H1 (cell line): Measurements from ENCODE around the gene METTL9. TPM values are rescaled to one million over a fixed set of nuclear protein-coding genes. Genes with fewer than 3 reads are reported as not detected.

Experiments
- CTCF ChIA-PET: fragments of 300-600 bp; sonication (Branson Sonifier 250); formaldehyde crosslinking; loops from one replicate; lab custom pipeline; 2021; ENCODE audit not compliant: partially characterized antibody; lab: Charles Lee
- POLR2A ChIA-PET: fragments of 300-600 bp; sonication (Branson Sonifier 250); formaldehyde crosslinking; loops from one replicate; lab custom pipeline; 2021; ENCODE audit warnings: inconsistent platforms; ENCODE audit not compliant: partially characterized antibody; lab: Charles Lee
- DNase-seq, 2 experiments: peaks; one replicate each; pipeline versions ENCODE4 v3.0.0 to v3.0.0-alpha.2; 2010 to 2022; ENCODE audit warnings: low spot score in 2 of 2, low read depth in 1 of 2, mixed read lengths in 1 of 2
- FAIRE-seq: peaks from 2 replicates; lab custom pipeline; 2011; peaks lifted over from hg19 to GRCh38; lab: Jason Lieb, UNC
- H2AFZ ChIP-seq: 2 replicates; pipeline ENCODE4 v1.8.1; 2012; ENCODE audit warnings: low read length, inconsistent platforms
- H2AK5ac ChIP-seq: 2 replicates; pipeline ENCODE4 v1.6.1; 2013; ENCODE audit warnings: low read depth, low read length
- H2BK120ac ChIP-seq: replicated peaks from 2 replicates; pipeline ENCODE3; 2013; ENCODE audit warnings: low read depth, low read length, inconsistent platforms
- H2BK12ac ChIP-seq: 2 replicates; pipeline ENCODE4 v1.6.1; 2013; ENCODE audit warnings: low read depth, low read length
- H2BK15ac ChIP-seq: 2 replicates; pipeline ENCODE4 v1.6.1; 2013; ENCODE audit warnings: low read length
- H2BK20ac ChIP-seq: 2 replicates; pipeline ENCODE4 v1.6.1; 2013; ENCODE audit warnings: low read length
- H2BK5ac ChIP-seq: 2 replicates; pipeline ENCODE4 v1.6.1; 2013; ENCODE audit warnings: low read depth, low read length
- H3K14ac ChIP-seq: 2 replicates; pipeline ENCODE4 v1.6.1; 2013; ENCODE audit warnings: inconsistent platforms; ENCODE audit not compliant: insufficient read length
- H3K18ac ChIP-seq: 2 replicates; pipeline ENCODE4 v1.6.1; 2013; ENCODE audit warnings: low read length; ENCODE audit errors: extremely low read depth
- H3K23ac ChIP-seq: 2 replicates; pipeline ENCODE4 v1.6.1; 2013; ENCODE audit warnings: inconsistent platforms; ENCODE audit not compliant: insufficient read length
- H3K23me2 ChIP-seq: 2 replicates; pipeline ENCODE4 v1.6.1; 2013; ENCODE audit warnings: low read depth, low read length
- H3K27ac ChIP-seq: 2 replicates; pipeline ENCODE4 v1.6.1; 2011; ENCODE audit warnings: low read depth, low read length, inconsistent platforms
- H3K27me3 ChIP-seq, 4 experiments: replicated peaks in 1 of 4; 1 replicate in 1 of 4; 2 replicates in 3 of 4; pipeline versions ENCODE4 v1.6.1 to v1.8.1; 2011 to 2013; ENCODE audit warnings: low read length in 3 of 4, mild to moderate bottlenecking in 3 of 4, inconsistent platforms in 2 of 4, mixed read lengths in 2 of 4, moderate library complexity in 1 of 4; ENCODE audit not compliant: control insufficient read depth in 3 of 4, insufficient read depth in 3 of 4; ENCODE audit errors: extremely low read depth in 1 of 4
- H3K36me3 ChIP-seq, 4 experiments: 2 replicates each; pipeline versions ENCODE4 v1.6.1 to v1.8.1; 2011 to 2013; ENCODE audit warnings: mild to moderate bottlenecking in 4 of 4, low read length in 3 of 4, moderate library complexity in 2 of 4, control low read depth in 1 of 4, inconsistent platforms in 1 of 4; ENCODE audit not compliant: insufficient read depth in 4 of 4, control insufficient read depth in 2 of 4
- H3K4ac ChIP-seq: replicated peaks from 2 replicates; pipeline ENCODE3; 2013; ENCODE audit warnings: low read length, low read depth, mixed read lengths, inconsistent platforms; ENCODE audit not compliant: insufficient read length
- H3K4me1 ChIP-seq, 4 experiments: replicated peaks in 1 of 4; 1 replicate in 1 of 4; 2 replicates in 3 of 4; pipeline versions ENCODE4 v1.6.1 to v1.8.1; 2011 to 2013; ENCODE audit warnings: low read length in 3 of 4, inconsistent platforms in 2 of 4, mixed read lengths in 1 of 4; ENCODE audit not compliant: insufficient read depth in 4 of 4, control insufficient read depth in 3 of 4
- H3K4me2 ChIP-seq, 2 experiments: 2 replicates each; pipeline versions ENCODE4 v1.6.1 to v1.8.1; 2011 to 2013; ENCODE audit warnings: low read depth in 2 of 2, low read length in 2 of 2, control low read depth in 1 of 2, inconsistent platforms in 1 of 2, mild to moderate bottlenecking in 1 of 2; ENCODE audit not compliant: insufficient read depth in 1 of 2
- H3K4me3 ChIP-seq, 4 experiments: fragments of 200-600, 300-600 bp in 1 of 4; sonication (generic), shearing (Covaris generic), sonication (Bioruptor Twin) in 1 of 4; 2 replicates each; pipeline versions ENCODE4 v1.5.1 to v1.8.1; 2011 to 2016; ENCODE audit warnings: low read length in 4 of 4, low read depth in 3 of 4, control low read depth in 2 of 4, inconsistent platforms in 2 of 4, mild to moderate bottlenecking in 2 of 4, mixed read lengths in 1 of 4, moderate library complexity in 1 of 4; ENCODE audit not compliant: insufficient read depth in 2 of 4; ENCODE audit errors: extremely low read depth in 1 of 4
- H3K56ac ChIP-seq: replicated peaks from 2 replicates; pipeline ENCODE3; 2013; ENCODE audit warnings: low read depth, mild to moderate bottlenecking, mixed read lengths, low read length, inconsistent platforms; ENCODE audit not compliant: insufficient read length
- H3K79me1 ChIP-seq: 2 replicates; pipeline ENCODE4 v1.6.1; 2013; ENCODE audit warnings: low read depth, low read length, control low read depth
- H3K79me2 ChIP-seq, 2 experiments: 2 replicates each; pipeline versions ENCODE4 v1.6.1 to v1.8.1; 2012 to 2013; ENCODE audit warnings: low read length in 2 of 2, mild to moderate bottlenecking in 2 of 2, inconsistent platforms in 1 of 2; ENCODE audit not compliant: insufficient read depth in 2 of 2, control insufficient read depth in 1 of 2
- H3K9ac ChIP-seq, 4 experiments: replicated peaks in 1 of 4; 1 replicate in 1 of 4; 2 replicates in 3 of 4; pipeline versions ENCODE4 v1.6.1 to v1.8.1; 2011 to 2013; ENCODE audit warnings: low read depth in 3 of 4, low read length in 3 of 4, control low read depth in 2 of 4, mild to moderate bottlenecking in 2 of 4, moderate library complexity in 2 of 4, inconsistent platforms in 1 of 4; ENCODE audit errors: extremely low read depth in 1 of 4
- H3K9me3 ChIP-seq, 2 experiments: 2 replicates each; pipeline versions ENCODE4 v1.6.1 to v1.8.1; 2012 to 2013; ENCODE audit warnings: mild to moderate bottlenecking in 2 of 2, moderate library complexity in 2 of 2, control low read depth in 1 of 2, inconsistent platforms in 1 of 2, low read depth in 1 of 2, low read length in 1 of 2, mixed read lengths in 1 of 2; ENCODE audit not compliant: insufficient read depth in 2 of 2
- H4K20me1 ChIP-seq, 2 experiments: replicated peaks in 1 of 2; 2 replicates each; pipeline versions ENCODE3 to v1.8.1; 2011 to 2013; ENCODE audit warnings: inconsistent platforms in 2 of 2, low read length in 2 of 2, mild to moderate bottlenecking in 1 of 2; ENCODE audit not compliant: insufficient read depth in 2 of 2, control insufficient read depth in 1 of 2
- H4K5ac ChIP-seq: 2 replicates; pipeline ENCODE4 v1.6.1; 2013; ENCODE audit warnings: low read length, low read depth, mixed read lengths, inconsistent platforms; ENCODE audit not compliant: insufficient read length
- H4K8ac ChIP-seq: 2 replicates; pipeline ENCODE4 v1.8.0; 2013; ENCODE audit warnings: mild to moderate bottlenecking, moderate library complexity, low read length, inconsistent platforms; ENCODE audit not compliant: insufficient read depth; ENCODE audit errors: extremely low read depth
- H4K91ac ChIP-seq: replicated peaks from 2 replicates; pipeline ENCODE3; 2013; ENCODE audit warnings: low read length, mixed read lengths, inconsistent platforms; ENCODE audit not compliant: insufficient read length
- EZH2 ChIP-seq: fragments of 200-600 bp; sonication (generic); IDR thresholded peaks from 2 replicates; pipeline ENCODE4 v1.7.1; 2012; ENCODE audit warnings: low read depth, mild to moderate bottlenecking, moderate library complexity, low read length, inconsistent platforms; ENCODE audit not compliant: severe bottlenecking
- KDM1A ChIP-seq: fragments of 200-600, 300-600 bp; sonication (generic); IDR thresholded peaks from 2 replicates; pipeline ENCODE4 v1.7.1; 2016; ENCODE audit warnings: mild to moderate bottlenecking, low read length, borderline replicate concordance
- NANOG ChIP-seq: IDR thresholded peaks from 2 replicates; pipeline ENCODE4 v1.6.1; 2011; ENCODE audit warnings: low read length, low read depth, mild to moderate bottlenecking, inconsistent platforms; ENCODE audit not compliant: insufficient read depth, poor library complexity, severe bottlenecking
- POLR2A ChIP-seq, 2 experiments: IDR thresholded peaks; 1 replicate in 1 of 2; 2 replicates in 1 of 2; pipeline ENCODE4 v1.6.1; 2011; ENCODE audit warnings: low read depth in 2 of 2, low read length in 2 of 2, mild to moderate bottlenecking in 2 of 2; ENCODE audit errors: control extremely low read depth in 1 of 2
- RXRA ChIP-seq: IDR thresholded peaks from 2 replicates; pipeline ENCODE4 v1.6.1; 2011; ENCODE audit warnings: low read depth, mild to moderate bottlenecking, low read length, moderate library complexity; ENCODE audit not compliant: insufficient read depth
- WGBS, 2 experiments: shearing (Covaris generic) in 1 of 2; methylation state at CpG; one replicate each; pipeline versions ENCODE4 v1.1.6 to v1.1.7; 2013 to 2015; ENCODE audit warnings: low lambda C conversion rate in 2 of 2, mixed read lengths in 2 of 2, inconsistent platforms in 1 of 2, low coverage in 1 of 2, missing lambda C conversion rate in 1 of 2; ENCODE audit not compliant: insufficient replicate concordance in 2 of 2, insufficient coverage in 1 of 2, insufficient read length in 1 of 2; ENCODE audit errors: extremely low coverage in 1 of 2, missing lambda C conversion rate in 1 of 2; 5-methylcytosine and 5-hydroxymethylcytosine counted together
- polyA plus RNA-seq, 7 experiments: library from polyadenylated mRNA; depleted of rRNA in 3 of 7; stranded (reverse) in 5 of 7; unstranded in 2 of 7; fragments of >200 nt in 5 of 7; fragments of 200-250 nt in 2 of 7; gene quantifications; 1 replicate in 5 of 7; 2 replicates in 1 of 7; 4 replicates in 1 of 7; pipeline versions ENCODE4 v1.2.1 to v1.2.3, GENCODE V29; 2011 to 2013; ENCODE audit warnings: missing spikeins in 2 of 7, mixed read lengths in 2 of 7
- total RNA-seq: library from RNA; stranded (reverse); fragmentation: NEBNext Ultra II Directional; extraction: Animal tissue kit (Norgen Biotek cat#: 25700); gene quantifications from 2 replicates; pipeline ENCODE4 v1.2.1, GENCODE V29; 2021

METTL9 gene
- total and polyA plus RNA-seq, 2 of the 8 experiments (the other 6 are each of a cell fraction or from before 2014, with no cell fraction given): 45.4 to 112 TPM

- Histone ChIP-seq H2BK120ac (no peak overlapping the region), H2AFZ (no peak overlapping the region), H3K36me3 (peaks cover 0 to 42% (median 21%) of the 10 kb centered on the region in 4 experiments; a peak in 5 of 8 replicates), H3K27me3 (no peaks in the 10 kb centered on the region), H3K79me1 (no peaks in the 10 kb centered on the region), H3K79me2 (no peaks in the 10 kb centered on the region), H3K23me2 (no peaks in the 10 kb centered on the region), H2BK12ac (no peak overlapping the region), H3K4ac (no peak overlapping the region), H2BK20ac (no peak overlapping the region), H4K91ac (no peak overlapping the region)
- no peak for FAIRE-seq
- TF ChIP-seq RXRA: no peak
- TF ChIP-seq KDM1A: no peak
- TF ChIP-seq EZH2: no peak
- TF ChIP-seq POLR2A (IDR thresholded peaks at IDR 0.05; ENCODE audit: control extremely low read depth in 1 of 2, low read depth in 2 of 2, low read length in 2 of 2): no peak
- no peak for TF ChIP-seq NANOG
- TF ChIP-seq, all 59 proteins: peak for 0
- CTCF ChIA-PET: interaction anchor here (1.1 to 2.1 kb wide), 2 partner anchors 11 to 24 kb away, joined by 3 to 8 read pairs; partner anchors contain the start of gene IGSF6
- Histone ChIP-seq H3K27ac (no peak overlapping the region), H3K4me1 (no peaks in the 10 kb centered on the region), H3K14ac (no peak overlapping the region), H4K5ac (no peak overlapping the region), H4K8ac (no peak overlapping the region), H3K4me2 (no peak overlapping the region), H3K18ac (no peak overlapping the region), H2AK5ac (no peak overlapping the region), H2BK15ac (no peak overlapping the region), H3K9me3 (peaks cover 0 to 6% of the 10 kb centered on the region in 2 experiments; a peak in 1 of 4 replicates), H4K20me1 (no peaks in the 10 kb centered on the region), H3K23ac (no peak overlapping the region), H3K9ac (no peak overlapping the region), H3K4me3 (no peak overlapping the region), H3K56ac (no peak overlapping the region), H2BK5ac (no peak overlapping the region)
- no peak for DNase-seq
- POLR2A ChIA-PET: interaction anchor here (0.9 kb wide), 1 partner anchor 46 kb away, joined by 3 read pairs; no protein-coding TSS in a partner anchor
- 93% methylated on average over 4 of the region's 5 CpGs; no CpG with 5 or more reads in 1 of the 2 experiments for WGBS, 2 experiments
Observed at GRCh38 chr16:21628772-21629171, 29.4 kb downstream of the METTL9 start.
